ENCODE results near the gene CHRM4. TPM values are rescaled to one million over a fixed set of nuclear protein-coding genes. Genes with fewer than 3 reads are reported as not detected.
A peak's percentile ranks its signal among the peaks of the same experiment; 100 is the strongest.

CHRM4 gene
- total RNA-seq, 1 experiment from 2014 or later: 0.05 TPM

DNA sequence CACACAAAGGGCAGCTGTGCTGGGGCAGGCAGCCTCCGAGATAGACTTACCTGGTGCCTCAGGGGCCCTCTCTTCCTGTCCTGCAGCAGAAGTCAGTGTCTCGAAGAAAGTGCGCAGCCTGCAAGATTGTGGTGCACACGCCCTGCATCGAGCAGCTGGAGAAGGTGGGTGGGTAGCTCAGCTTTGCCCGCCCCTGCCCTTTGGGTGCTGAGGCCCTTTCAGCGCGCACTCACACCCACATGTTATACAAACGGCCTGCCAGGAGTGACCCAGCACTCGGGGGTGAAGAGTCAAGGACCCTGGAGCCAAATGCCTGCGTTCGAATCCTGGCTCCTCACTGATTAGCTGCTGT, 23.7 kb downstream of the CHRM4 start:
- DNase-seq (ENCODE audit: low spot score): no peak

DNA sequence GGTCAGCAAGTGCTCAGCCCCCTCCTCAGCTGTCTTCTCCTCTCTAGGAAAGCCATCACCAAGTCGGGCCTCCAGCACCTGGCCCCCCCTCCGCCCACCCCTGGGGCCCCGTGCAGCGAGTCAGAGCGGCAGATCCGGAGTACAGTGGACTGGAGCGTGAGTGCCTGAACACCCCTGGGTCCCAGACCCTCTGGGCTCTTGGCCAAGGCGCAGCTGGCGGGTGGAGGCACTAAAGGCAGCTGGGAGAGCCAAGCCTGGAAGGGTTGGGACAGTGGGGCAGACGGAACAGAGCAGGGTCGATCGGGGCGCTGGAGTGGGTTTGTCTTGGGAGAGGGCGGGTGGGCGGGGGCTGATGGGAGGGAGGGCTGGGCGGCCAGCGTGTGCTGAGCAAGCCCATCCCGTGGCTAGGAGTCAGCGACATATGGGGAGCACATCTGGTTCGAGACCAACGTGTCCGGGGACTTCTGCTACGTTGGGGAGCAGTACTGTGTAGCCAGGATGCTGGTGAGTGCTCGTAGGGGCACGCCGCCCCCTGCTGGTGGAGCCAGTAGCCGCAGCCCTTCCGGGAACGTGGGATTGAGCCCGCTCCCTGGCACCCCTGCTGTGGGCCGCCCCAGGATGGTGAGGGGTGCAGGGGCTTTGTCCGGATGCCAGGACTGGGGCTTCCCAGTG, 24.2 kb downstream of the CHRM4 start:
- DNase-seq (ENCODE audit: low spot score): peak; percentile 67

DNA sequence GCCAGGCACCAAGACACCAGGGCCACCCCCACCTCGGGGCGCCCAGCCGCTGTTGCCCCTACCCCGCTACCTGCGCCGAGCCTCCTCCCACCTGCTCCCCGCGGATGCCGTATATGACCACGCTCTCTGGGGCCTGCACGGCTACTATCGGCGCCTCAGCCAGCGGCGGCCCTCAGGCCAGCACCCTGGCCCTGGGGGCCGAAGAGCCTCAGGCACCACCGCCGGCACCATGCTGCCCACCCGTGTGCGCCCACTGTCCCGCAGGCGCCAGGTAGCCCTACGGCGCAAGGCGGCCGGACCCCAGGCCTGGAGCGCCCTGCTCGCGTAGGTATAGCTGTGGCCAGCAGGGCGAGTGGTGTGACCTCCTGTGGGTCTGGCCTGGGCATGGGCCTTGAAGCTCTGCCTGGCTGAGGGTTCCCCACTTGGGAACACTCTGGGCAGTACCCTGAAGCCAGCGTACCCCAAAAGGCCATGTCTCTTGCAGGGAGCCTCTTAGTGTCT, 24.9 kb downstream of the CHRM4 start:
- DNase-seq (ENCODE audit: low spot score): no peak

DNA sequence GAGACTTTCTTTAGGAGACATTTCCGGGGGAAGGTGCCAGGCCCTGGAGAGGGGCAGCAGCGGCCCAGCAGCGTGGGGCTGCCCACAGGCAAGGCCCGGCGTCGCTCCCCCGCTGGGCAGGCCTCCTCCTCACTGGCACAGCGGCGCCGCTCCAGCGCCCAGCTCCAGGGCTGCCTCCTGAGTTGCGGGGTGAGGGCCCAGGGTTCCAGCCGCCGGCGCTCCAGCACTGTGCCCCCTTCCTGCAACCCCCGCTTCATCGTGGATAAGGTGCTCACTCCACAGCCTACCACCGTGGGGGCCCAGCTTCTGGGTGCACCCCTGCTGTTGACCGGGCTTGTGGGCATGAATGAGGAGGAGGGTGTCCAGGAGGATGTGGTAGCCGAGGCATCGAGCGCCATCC, 25.3 kb downstream of the CHRM4 start:
- no peak for DNase-seq (ENCODE audit: low spot score)

DNA sequence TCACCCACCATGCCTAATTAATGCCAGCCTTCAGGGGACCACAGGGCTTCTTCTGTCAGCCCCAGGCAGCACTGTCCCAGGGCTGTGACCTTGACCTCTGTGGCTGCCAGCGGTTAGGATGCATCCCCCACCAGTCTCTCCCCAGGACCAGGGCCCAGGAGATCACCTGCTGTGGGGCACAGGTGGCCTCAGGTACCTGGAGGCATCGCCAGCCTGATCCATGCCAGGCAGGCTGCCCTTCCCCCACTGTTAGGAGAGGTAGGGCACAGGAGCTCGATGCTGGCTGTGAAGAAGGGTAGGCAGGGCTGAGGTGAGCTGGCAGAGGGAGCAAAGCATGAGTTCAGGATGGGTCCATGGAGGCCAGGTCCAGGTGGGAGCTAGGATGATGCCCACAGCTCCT, 26.8 kb downstream of the CHRM4 start:
- DNase-seq (ENCODE audit: low spot score): no peak

DNA sequence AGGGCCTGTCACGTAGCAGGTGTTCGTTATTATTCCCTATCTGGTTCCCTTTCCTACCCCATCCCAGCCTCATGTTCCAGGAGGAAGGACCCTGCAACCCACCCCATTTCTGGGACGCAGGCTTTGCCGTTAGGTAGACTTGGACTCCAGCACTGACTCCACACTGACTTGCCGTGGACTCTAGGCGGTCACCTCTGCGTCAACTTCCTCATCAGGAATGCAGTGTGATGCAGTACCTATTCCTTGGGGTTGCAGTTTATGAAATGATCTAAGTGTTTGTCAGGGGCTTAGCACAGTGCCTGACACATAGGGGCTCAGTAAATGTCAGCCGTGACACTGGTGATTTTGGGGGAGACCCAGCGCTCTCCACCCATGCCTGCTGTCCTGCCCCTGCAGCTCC, 27.5 kb downstream of the CHRM4 start:
- DNase-seq (ENCODE audit: low spot score): no peak

DNA sequence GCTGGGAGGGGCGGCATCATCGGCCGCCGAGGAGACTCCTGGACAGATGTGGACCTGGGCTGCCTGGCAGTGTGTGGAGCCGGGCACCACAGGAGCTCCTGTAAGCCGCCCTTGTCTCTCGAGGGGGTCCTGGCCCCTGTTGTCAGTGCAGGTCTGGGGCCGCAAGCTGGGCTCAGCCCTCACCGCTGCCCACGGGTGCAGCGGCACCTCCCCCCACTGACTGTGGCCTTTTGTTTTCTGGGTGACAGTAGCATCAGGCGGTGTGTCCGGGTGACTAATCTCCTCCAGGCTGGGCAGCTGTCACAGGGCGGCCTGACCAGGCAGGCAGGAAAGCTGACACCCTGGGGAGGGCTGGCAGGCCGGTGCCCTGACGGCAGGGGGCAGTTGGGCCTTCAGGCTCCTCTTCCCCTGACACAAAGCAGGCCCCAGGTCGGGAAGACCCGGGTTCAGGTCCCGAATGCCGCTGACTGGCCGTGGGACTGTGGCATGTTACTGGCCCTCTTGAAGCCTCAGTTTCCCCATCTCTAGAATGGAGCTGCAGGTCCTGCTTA, 28.0 kb downstream of the CHRM4 start:
- peak; percentile 92 for DNase-seq (ENCODE audit: low spot score)

DNA sequence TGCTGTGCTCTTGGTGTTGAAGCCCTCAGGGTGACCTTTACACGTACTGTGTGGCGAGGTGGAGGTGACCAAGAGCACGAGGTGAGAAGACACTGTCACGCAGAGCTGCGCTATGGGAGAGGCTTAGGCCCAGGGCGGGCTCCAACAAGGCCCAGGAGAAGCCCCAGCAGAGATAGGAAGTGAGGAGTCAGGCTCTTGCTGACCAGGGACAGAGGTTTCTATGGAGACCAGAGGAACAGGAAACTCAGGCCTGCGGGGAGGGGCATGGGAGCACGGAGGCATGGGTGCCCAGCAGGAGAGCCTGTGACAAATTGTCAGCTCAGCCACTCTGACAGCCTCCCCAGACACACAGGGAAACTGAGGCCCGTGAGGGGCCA, 28.6 kb downstream of the CHRM4 start:
- DNase-seq (ENCODE audit: low spot score): peak; percentile 92

DNA sequence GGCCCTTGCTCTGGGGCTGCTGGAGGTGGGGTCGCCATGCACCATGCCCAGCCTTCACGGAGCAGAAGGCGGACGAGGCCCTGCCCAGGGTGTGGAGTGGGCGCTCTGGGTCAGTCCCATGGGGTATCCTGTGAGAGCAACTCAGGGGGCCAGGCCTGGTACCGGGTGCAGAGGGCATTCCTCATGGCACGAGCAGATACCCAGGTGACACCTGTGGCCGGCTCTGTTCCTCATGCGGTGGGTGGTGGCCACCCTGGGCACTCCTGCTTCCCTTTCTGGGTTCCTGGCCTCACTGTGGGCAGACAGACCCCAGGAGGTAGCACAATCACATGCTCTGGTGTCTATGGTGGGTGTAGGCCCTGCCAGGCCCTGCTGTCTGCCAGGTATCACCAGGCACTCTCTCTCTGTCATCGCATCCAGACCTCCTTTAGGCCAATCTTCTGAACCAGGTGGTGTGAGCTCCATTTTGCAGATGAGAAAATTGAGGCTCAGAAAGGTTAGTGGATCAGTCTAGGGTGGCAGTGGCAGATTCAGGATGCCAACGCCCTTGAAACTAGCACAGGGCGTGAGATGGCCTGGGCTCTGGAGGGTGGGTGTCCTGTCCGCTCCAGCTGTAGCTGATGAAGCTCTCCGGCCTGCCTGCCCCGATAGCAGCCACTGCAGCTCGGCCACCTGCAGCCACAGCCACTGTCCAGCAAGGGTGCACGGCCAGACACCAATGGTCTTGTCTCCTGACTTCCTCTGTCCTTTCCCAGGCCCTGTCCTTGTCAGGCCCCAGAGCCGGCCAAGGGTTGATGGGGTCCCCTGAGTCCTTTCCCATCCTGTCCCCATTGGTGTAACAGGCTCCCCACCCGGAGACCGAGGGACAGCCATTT, 29.2 kb downstream of the CHRM4 start:
- DNase-seq (ENCODE audit: low spot score): no peak

DNA sequence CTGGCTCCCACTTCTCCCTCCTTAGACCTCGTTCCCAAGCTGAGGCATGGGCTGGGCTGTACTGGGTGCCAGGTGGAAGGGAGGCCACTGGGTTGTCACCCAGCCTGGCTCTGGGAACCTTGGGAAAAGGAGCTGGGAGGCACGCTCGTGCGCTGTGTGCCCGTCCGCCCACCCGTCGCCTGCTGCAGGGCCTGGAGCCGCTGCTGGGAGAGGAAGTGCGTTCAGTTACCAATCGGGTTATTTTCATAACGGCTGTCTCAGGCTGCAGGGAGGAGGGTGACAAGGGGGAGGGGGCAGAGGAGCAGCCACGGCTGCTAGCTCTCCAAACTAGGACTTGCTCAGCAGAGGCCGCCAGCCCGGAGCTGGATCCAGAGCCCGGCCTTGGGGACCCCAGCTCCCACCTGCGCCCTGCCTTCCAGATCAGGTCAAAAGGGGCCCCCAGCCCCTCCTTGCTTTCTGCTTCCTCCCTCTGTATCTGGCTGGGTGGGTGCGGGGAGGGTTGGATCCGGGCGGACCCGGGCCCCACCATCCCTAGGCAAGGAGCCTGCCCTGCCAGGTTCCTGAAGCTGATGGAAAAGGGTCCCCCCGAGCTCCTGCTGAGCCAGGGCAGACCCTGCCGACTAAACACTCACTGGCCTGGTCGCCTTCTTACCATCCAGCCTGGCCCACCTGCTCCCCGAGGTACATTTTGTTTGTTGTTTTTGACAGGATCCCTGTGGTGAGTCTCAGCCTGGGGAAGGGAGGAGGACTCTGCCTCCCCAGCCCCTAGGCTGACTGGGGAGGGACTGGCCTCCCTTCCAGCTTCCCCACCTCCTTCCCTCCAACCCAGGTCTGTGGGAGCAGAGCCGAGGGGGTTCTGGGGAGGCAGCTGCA, 30.1 kb downstream of the CHRM4 start:
- no peak for DNase-seq (ENCODE audit: low spot score)

DNA sequence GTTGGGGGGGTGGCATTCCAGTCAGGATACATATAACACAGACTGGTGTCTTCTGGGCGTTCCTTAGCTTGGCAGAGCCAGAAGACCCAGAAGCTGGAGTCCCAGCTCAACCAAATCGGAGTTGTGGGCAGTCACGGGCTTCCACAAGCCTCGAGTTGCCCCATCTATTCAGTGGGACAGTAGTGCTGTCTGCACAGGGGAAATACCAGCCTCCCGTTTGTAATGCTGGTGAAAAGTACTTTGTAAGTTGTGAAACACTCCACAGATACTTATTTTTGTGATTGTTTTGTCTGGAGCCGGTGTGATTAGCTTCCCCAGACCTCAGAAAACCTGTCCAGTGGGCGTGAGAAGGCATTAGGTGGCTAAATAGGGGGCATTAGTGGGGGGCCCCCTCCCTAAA, 30.7 kb downstream of the CHRM4 start:
- DNase-seq (ENCODE audit: low spot score): no peak

DNA sequence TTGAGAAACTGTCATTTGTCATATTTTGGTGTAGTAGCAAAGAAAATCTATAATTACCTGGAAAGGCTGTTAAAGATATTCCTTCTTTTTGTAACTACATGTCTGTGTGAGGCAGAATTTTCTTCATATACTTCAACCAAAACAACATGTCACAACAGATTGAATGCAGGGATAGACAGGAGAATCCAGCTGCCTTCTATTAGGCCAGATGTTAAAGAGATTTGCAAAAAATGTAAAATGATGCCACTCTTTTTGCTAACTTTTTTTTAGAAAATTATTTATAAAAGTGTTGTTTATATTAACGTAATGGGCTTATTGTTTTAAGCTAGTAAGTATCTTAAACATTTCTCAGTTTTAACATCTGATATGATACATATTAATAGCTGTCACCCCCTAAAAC, 31.6 kb downstream of the CHRM4 start:
- DNase-seq (ENCODE audit: low spot score): no peak

DNA sequence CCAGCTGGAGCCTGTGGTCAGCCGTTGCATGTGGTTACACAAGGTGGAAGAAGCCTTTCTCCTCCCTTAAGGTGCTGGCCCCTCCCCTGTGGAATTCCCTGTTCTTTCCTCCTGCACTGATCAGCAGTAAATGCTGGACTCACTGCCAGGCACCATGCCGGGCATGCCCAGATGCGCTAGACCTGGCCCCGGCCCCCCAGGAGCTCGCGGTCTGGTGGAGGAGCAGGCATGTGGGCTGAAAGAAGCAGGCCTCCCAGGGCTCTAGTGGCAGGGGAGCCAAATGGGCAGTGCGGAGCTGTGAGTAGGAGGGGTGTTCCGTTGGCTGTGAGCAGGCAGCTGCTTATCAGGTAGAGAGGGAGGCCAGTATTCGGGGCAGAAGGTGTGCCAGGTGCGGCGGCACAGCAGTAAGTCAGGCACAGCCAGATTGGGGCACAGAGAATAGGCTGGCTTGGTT, 34.1 kb downstream of the CHRM4 start:
- no peak for DNase-seq (ENCODE audit: low spot score)

DNA sequence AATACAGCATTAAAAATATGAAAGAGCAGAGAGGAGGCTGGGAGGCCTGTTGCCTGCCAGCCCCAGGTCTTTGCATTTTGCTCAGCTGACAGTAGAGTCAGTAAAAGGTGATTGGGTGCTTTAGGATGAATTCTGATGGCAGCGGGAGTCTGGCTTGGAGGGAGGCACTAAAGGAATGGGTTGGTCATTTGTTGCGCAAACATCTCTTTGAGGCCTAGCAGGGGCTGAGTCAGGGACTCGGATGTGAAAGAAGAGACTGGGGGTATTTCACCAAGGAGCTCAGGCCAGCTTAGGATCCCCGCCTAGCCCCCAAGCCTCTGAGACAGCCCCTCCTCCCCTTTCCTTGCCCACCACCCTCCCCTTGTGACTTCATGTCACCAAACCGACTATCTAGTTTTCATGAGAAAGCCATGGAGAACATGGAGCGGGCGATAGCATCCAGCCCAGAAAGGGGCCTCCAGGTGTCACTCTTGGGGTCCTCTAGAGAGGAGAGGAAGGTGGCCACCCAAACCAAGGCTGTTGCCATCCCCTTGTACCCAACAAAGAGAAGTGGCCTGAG, 34.6 kb downstream of the CHRM4 start:
- no peak for DNase-seq (ENCODE audit: low spot score)

DNA sequence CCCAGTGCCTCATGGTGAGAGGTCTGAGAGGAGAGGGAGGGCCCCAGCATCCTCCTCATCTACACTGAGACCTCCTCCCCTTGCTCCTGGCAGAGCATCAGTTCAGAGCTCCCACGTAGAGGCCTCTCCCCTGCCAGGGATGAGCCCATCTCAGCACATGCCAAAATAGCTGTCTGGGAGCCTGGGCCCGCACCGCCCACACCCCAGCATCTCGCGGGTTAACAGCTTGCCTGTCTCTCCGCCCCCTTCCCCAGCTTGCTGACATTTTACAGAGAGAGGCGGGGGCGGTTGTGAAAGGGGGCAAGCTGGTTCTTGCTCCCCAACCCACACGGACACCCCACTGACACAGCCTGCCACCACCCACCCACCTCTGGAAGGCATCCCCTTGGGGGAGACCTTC, 37.9 kb downstream of the CHRM4 start:
- DNase-seq (ENCODE audit: low spot score): no peak

DNA sequence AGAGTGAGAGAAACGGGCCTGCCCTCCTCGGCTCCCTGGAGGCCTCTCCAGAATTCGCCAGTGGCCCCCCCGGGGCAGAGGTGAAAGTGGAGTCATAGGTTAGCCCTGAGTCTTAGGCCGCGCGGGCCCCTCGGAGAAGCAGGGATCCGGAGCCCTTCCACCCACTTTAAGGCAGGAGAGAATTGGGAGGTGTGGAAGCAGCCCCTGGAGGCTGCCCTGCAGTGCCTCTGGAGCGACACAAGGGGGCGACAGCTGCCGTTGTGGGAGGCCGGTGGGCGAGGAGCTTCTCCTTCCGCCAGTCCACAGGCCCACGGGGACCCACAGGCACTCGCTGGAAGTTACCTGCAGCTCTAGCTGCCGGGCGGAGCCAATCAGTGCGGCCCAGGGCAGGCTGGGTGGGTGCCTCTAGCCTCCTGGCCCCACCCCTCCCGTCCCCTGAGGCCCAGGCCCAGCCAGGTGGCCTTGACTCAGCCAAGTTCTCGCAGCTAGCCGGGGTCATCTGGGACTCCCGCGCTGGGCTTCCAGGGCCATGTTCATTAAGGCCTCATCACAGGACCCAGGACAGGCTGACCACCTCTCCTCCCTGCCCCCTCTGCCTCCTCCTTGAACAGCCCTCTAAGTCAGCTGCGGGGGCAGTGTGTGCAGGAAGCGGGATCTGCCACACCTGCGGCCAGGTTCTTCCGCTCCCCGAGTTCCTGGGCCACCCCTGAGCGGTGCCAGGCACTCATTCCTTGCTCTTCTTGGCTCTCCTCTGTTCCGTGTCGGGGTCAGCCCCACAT, 39.3 kb downstream of the CHRM4 start:
- DNase-seq (ENCODE audit: low spot score): peak; percentile 51

DNA sequence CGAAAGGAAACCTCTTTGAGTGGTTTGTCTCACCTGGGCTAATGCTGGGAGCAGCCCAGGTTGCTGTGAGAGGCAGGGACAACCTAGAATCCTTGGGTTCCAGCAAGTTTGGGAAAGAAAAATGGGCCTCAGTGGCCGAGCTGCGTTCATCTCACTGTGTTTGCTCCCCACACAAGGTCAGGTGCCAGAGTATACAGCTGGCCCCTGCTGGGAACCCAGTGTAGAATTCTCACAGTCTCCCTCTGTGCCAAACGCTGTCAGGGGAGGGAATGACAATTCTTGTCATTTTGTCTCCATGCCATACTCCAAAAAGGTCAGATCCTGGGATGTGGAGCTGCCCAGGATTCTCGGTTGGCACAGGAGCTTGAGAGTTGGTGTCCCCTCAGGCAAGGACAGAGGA, 40.0 kb downstream of the CHRM4 start:
- no peak for DNase-seq (ENCODE audit: low spot score)

DNA sequence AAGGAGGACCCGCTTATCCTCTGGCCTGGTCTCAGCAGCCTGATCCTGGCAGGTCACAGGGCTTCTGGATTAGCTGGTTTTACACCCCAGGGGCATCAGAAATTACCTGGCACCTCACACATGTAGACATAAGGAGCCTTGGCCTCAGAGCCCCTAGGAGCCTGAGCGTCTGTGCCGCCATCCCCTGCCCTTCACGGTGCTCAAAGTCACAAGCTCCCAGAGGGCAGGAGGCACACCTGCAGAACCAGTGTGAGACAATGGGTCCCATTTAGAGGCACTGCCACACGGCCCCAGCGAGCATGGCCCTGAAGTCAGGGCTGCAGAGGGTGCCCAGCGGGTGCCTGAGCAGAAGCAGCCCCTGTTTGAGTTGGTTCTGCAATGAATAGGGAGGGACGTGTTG, 40.4 kb downstream of the CHRM4 start:
- DNase-seq (ENCODE audit: low spot score): no peak

DNA sequence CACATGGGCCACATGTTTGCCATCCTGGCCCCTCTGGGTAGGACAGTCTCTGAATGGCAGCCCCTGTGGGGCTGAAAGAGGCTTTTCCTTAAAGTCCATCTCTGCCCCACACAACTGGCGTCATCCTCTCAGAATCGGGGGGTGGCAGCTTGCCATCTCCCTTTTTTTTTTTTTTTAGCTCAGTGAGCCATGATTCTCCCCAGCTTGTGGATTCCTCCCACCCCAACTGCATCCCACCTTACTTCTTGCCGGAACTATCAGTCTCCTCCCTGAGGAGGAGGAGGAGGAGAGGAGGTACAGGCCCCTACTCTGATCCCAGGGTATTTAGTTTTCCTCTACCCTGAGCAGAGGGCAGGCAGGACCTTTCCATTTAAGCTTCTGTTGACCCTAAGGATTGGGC, 40.9 kb downstream of the CHRM4 start:
- no peak for DNase-seq (ENCODE audit: low spot score)

DNA sequence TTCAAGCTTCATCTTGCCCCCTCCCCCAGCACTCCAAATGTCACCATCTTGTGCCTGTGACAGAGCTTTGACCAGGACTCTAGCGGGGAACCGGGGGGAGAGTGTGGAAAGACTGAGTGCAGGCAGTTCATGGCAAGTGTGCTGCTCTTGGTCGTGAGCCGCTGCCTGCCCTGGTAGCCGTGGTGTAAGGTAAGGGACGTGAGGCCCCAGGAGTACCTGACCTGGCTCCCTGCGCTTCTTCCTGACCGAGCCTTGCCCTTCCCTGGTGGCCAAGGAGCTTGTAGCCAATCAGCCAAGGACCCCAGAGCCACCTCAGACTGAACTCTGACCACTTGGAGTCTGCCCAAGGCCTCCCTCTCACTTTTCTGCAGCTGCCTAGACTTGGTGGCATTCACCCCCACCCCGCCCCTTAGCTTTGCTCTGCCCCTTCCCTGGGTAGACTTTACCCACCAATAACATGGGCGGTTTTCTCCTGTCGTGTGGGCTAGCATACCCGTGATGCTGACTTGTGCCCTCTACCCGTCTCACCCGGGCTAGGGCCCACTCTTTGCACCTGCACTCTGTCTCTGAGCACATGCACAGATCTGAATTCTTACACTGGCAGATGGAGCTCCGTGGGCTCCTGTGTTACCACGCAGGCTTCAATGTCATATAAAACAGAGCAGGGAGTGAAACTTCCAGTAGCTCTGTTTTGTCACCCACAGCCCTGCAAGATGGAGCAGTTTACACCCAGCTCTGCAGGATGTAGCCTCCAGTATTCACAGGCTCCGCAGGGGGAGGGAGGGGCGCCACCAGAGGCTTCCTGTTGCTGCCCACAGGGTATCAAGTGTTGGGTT, 42.8 kb downstream of the CHRM4 start:
- peak; percentile 36 for DNase-seq (ENCODE audit: low spot score)
